ENCODE results near the gene MGST2.

The MGST2 gene

GRCh38 chr4:139643042-139643895 lies 22.4 kb upstream of the MGST2 start:
- DNase-seq (ENCODE audit: low read depth in 2 of 3, low spot score in 2 of 3): no peak

GRCh38 chr4:139645458-139645857 lies 20.2 kb upstream of the MGST2 start:
- no peak for DNase-seq (ENCODE audit: low read depth in 2 of 3, low spot score in 2 of 3)

DNA sequence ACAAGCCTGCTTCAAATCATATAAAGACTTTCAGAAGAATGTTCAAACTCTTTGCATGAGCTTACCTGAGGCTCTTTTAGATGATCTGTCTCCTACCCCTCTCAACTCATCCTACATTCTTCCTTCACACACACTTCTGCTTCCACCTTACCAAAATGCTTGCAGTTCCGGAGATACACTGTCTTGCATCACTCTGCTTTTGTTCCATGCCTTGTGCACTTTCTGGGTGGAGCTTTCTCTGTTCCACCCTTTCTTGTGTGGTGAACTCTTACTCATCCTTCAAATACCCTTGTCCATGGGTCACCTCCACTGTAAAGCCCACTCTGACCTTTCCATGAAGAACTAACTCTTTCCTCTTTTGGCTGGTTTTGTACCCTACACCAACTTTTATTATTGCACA lies 18.4 kb upstream of the MGST2 start:
- no peak for DNase-seq (ENCODE audit: low read depth in 2 of 3, low spot score in 2 of 3)

DNA sequence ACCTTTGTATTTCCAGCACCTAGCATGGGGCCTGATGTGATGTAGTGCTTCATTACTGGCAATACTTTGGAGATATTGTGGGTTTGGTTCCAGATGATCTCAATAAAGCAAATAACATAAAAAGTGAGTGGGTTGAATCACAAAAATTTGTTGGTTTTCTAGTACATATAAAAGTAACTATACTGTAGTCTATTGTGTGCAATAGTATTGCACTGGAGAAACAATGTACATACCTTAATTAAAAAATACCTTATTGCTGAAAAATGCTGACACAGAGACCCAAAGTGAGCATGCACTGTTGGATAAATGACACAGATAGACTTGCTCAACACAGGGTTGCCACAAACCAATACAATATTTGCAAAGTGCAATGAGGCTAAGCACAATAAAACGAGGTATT lies 17.7 kb upstream of the MGST2 start:
- DNase-seq (ENCODE audit: low read depth in 2 of 3, low spot score in 2 of 3): no peak

DNA sequence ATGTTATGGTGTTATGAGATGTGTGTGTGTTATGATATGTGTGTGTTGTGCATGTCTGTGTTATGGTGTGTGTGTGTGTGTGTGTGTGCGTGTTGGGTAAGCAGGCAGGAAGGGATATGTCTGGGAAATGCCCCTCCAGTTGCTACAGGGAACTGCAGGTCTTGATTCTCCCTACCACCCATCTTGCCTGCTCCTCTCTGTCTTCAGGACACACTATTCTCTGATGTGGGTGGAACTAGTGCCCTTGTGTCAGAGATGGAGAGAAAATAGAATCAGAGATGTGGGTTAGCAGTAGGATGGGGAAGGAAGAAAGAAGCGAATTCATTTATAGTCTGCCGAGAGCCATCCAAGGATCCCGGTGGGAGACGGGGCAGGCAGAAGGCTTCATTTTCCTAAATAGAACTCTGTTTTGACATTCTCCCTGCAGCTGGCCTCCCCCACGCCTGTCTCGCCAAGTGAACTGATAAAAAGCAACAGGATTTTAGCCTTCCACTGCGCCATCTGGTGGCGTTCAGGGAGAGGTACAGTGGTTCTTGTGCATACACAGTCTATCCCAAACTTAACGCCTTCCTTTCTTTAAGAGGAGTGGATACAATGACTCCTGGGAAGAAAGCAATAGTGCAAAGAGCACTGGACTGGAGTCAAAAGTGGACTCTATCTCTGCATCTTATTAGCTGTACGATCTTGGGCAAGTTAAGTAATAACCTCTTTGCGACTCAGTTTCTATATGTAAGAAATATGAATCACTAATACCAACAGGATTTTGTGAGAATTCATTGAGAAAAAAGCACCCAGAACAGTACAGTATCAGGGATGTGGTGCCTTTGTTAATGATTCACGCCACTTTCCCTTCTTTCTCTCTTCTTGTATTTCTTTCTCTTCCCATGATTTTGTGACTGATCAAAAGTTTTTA lies 14.1 kb upstream of the MGST2 start:
- peak in 2 of 3 experiments; percentile 14 to 53 for DNase-seq (ENCODE audit: low read depth in 2 of 3, low spot score in 2 of 3)

GRCh38 chr4:139654516-139654915 lies 11.1 kb upstream of the MGST2 start:
- no peak for DNase-seq (ENCODE audit: low read depth in 2 of 3, low spot score in 2 of 3)

DNA sequence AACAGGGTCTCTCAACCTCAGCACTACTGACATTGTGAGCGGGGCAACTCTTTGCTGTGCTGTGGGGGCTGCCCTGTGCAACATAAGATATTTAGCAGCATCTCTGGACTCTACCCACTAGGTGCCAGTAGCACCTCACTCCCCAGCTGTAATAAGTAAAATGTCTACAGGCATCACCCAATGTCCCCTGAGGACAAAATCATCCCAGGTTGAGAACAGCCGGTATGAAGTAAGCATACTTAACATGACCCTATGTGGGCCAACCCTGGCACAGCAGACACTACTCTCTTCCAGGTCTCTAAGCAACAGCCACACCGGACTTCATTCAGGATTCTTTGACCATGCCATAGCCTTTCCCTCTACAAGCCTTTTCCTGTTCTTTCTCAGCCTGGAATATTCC lies 10.5 kb upstream of the MGST2 start:
- no peak for DNase-seq (ENCODE audit: low read depth in 2 of 3, low spot score in 2 of 3)

DNA sequence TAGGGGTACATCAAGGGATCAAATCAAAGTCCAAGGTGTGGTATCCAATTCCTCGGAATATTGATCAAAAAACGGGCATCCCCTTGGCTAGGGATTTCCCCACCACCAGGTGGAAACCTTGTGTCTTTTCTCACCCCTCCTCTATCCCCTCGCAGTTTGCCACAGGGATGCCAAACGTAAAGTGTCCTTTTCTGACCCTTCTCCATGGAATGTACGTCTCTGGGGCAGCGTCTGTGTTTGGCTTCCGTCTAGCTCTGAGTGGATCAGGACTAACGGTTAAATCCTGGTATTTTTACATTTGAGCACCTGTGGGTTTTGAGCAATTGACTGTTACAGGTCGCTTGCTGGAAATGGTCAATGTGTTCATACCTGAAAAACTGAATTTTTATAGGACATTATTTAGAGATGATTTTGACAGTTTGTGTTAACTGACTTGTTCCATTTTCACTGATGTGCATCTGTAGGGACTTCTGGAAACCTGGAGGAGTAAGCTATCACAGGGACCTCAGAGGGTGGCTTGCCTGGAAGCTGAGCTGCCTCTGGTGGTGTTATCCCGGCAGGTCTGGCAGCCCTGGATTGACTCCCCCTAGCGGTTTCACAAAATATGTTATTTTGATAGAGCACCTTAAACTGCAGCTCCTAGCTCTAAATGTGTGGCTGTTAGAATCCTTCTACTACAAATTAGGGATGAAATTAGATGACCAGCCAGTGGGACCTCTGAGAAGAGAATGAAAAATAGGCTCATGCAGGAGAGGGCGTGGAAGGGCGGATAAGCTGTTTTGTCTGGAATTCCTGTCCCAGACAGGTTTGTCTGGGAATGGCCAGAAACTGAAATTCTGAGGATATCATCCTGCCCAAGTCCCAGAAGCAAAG lies 8.8 kb upstream of the MGST2 start:
- no peak for DNase-seq (ENCODE audit: low read depth in 2 of 3, low spot score in 2 of 3)

DNA sequence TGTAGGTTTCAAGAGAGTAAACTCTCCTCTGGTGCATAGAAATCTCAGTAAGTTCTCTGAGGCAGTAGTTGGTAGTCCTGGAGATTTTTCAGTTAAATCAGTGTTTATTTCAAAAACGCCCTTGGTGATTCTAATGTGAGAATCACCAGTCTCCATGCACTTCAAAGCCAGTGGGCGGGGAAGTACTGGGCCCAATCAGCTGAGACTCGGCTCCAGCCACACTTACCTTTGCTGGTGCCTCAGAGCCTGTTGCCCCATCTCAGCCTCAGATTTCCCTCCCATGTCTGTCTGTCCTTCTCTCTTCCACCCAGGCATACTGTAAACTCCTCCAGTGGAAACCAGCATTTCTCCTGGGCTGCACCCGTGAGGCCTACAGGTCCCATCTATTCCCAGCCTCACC lies 7.4 kb upstream of the MGST2 start:
- DNase-seq (ENCODE audit: low read depth in 2 of 3, low spot score in 2 of 3): no peak

DNA sequence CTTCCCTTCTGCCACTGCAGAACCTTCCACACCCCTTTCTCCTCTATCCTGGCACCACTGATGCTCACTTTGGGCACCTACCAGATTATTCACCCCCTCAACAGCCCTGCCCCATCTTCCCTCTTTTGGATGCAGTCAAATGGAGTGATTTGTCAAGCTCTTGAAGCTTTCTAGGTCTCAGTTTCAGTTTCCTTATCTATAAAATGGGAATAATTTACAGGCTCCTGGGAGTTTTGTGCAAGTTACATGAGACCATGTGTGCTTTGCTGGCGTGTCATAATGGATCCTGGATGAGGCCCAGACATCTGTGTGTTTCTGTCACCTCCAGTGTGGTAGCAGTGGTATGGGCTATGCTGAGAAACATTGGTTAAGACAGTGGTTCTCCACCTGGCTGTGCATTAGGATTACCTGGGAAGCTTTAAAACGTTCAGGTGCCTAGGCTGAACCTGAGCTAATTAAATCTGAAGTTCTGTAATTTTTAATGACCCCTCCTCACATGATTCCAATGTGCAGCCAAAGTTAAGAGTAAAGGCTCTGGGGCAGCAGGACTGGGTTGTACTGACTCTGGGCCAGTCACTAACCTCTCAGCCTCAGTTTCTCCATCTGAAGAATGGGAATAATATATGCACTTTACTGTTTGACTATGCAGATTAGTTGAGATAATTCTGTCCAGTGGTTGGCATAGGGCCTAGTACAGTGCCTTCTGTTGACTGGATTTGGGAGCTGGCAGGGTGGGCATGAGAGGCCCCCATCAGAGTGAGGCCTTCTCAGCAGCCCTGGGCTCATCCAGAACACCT lies 6.8 kb upstream of the MGST2 start:
- DNase-seq (ENCODE audit: low read depth in 2 of 3, low spot score in 2 of 3): no peak

DNA sequence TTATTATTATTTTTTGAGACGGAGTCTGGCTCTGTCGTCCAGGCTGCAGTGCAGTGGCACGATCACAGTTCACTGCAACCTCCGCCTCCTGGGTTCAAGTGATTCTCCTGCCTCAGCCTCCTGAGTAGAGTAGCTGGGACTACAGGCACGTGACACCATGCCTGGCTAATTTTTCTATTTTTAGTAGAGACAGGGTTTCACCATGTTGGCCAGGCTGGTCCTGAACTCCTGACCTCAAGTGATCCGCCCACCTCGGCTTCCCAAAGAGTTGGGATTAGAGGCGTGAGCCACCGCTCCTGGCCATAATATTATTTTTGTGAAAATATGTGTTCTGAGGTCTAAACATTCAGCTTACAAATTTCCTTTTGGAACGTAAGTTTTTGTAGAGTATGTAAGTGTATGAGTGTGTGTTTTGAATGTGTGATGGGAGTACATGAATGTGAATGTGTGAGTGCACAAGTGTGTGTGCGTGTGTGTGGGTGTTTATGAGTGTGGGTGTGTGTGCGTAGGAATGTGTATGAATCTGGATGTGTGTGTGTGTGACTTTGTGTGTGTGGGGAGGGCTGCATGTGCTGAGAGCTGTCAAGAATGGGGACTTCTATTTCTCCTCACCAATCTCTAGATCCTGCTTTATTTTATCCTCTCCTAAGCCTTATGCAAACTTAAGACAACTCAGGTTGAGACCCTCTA lies 5.7 kb upstream of the MGST2 start:
- DNase-seq (ENCODE audit: low read depth in 2 of 3, low spot score in 2 of 3): no peak

DNA sequence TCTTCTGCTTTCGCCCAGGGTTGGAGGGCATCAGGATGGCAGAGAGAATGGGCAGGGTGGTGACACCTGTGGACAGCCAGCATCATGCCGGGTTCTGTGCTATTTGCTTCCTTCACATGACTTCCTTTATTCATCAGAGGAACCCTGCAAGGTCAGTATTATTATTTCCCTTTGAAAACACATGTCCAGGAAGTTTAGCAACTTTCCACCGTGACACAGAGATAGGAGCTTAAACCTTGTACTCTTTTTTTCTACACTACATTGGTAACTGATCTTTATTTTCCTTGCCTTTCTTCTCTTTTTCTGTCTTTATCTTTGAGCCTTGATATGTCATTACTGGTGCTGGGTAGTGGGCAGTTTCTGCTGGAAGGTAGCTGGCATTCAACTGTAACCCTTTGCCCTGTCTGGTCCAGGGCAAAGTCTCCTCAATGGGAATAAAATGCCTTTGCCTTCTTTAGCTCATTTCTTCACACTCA lies 5.0 kb upstream of the MGST2 start:
- no peak for DNase-seq (ENCODE audit: low read depth in 2 of 3, low spot score in 2 of 3)

GRCh38 chr4:139663561-139664138 lies 2.0 kb upstream of the MGST2 start:
- DNase-seq (ENCODE audit: low read depth in 2 of 3, low spot score in 2 of 3): no peak

DNA sequence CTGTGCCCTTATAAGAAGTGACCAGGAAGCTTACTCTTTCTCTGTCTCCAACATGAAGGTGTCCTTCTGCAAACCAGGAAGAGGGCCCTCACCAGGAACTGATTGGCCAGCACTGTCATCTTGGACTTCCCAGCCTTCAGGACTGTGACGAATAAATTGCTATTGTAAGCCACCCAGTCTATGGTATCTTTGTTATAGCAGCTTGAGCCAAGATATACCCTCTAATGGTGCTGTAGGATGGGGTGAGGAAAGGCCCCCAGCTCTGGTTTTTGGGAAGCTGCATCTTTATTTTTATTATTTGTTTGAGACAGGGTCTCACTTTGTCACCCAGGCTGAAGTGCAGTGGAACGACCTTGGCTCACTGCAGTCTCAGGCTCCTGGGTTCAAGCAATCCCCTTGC lies 1.2 kb upstream of the MGST2 start:
- no peak for DNase-seq (ENCODE audit: low read depth in 2 of 3, low spot score in 2 of 3)

DNA sequence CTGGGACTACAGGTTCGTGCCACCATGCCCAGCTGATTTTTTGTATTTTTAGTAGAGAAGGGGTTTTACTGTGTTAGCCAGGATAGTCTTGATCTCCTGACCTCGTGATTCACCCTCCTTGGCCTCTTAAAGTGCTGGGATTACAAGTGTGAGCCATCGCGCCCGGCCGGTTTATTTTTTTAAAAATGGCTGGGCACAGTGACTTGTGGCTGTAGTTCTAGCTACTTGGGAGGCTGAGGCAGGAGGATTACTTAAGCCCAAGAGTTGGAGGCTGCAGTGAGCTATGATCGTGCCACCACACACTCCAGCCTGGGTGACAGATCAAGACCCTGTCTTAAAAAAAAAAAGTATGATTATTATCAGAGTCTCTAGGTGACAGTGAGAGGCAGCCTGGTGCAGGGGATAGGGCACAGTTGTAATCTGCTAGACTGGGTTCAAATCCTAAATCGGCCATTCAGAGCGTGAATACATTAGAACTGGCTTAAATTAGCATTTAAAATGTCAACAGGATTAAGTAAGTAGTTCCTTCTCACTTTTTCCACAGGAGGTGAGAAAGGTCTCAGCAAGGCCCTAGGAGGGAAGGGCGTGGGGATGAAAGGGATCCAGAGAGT lies 435 bp upstream of the MGST2 start:
- no peak for DNase-seq (ENCODE audit: low read depth in 2 of 3, low spot score in 2 of 3)

GRCh38 chr4:139666735-139667281 lies 1.2 kb downstream of the MGST2 start:
- no peak for DNase-seq (ENCODE audit: low read depth in 2 of 3, low spot score in 2 of 3)

GRCh38 chr4:139668036-139668435 lies 2.4 kb downstream of the MGST2 start:
- no peak for DNase-seq (ENCODE audit: low read depth in 2 of 3, low spot score in 2 of 3)

GRCh38 chr4:139668658-139669201 lies 3.1 kb downstream of the MGST2 start:
- DNase-seq (ENCODE audit: low read depth in 2 of 3, low spot score in 2 of 3): no peak

Measured in activated CD8-positive, alpha-beta memory T cell treated with anti-CD3 and anti-CD28 coated beads for 48 hours (primary cell).